Measurements from ENCODE around the gene TCERG1L. TPM values are rescaled to one million over a fixed set of nuclear protein-coding genes. Genes with fewer than 3 reads are reported as not detected.

TCERG1L gene
- total and polyA plus RNA-seq, 9 of the 15 experiments (the other 6 are each of a cell fraction or from before 2014, with no cell fraction given), result not detected

GRCh38 chr10:131350245-131350644, 38.7 kb upstream of the TCERG1L start:
- CTCF ChIA-PET (ENCODE audit: low intra/inter-chr PET ratio), result no interaction called here

More at GRCh38 chr10:131350245-131350644, 38.7 kb upstream of the TCERG1L start:
- H3K36me3 ChIP-seq (ENCODE audit: control insufficient read depth, insufficient read depth, low read length), result no peaks in the 10 kb centered on the region
- no peak overlapping the region for H3K4me3 ChIP-seq
- BruUV-seq (replicated peaks), result no TSS peak
- FAIRE-seq (no peak), ATAC-seq (no peak), DNase-seq (ENCODE audit: extremely low read depth in 1 of 4, low spot score in 3 of 4) (no peak)
- H3K79me2 ChIP-seq (ENCODE audit: control insufficient read depth, insufficient read depth, low read length), result no peaks in the 10 kb centered on the region
- H3K27ac ChIP-seq (ENCODE audit: extremely low read depth, low read depth, low read length), result no peak overlapping the region
- intact Hi-C loops (cut with micrococcal nuclease), result no loop called here
- H3K4me2 ChIP-seq (ENCODE audit: insufficient read depth, low read length), result no peak overlapping the region
- TF ChIP-seq ZNF146 (CRISPR knock-in tag; IDR thresholded peaks at IDR 0.05; ENCODE audit: unreplicated experiment), result no peak
- TF ChIP-seq SMAD2 (IDR thresholded peaks at IDR 0.05; ENCODE audit: low read depth, low read length), result no peak
- TF ChIP-seq KLF13 (tag; IDR thresholded peaks at IDR 0.05; ENCODE audit: borderline replicate concordance, low read depth), result no peak
- TF ChIP-seq ZNF592 (IDR thresholded peaks at IDR 0.05), result no peak
- no peak for TF ChIP-seq MAFK (IDR thresholded peaks at IDR 0.05; ENCODE audit: low read length)
- TF ChIP-seq NCOA2 (IDR thresholded peaks at IDR 0.05; ENCODE audit: partially characterized antibody in 2 of 2), result no peak
- no peak for TF ChIP-seq ELK3 (CRISPR knock-in tag; IDR thresholded peaks at IDR 0.05)
- no peak for TF ChIP-seq HDAC2 (IDR thresholded peaks at IDR 0.05)
- TF ChIP-seq NR2C1 (IDR thresholded peaks at IDR 0.05), result no peak
- no peak for TF ChIP-seq NR2C1 (tag; IDR thresholded peaks at IDR 0.05)
- TF ChIP-seq RCOR1 (IDR thresholded peaks at IDR 0.05; ENCODE audit: borderline replicate concordance in 1 of 2, low read depth in 2 of 2, low read length in 2 of 2), result no peak
- TF ChIP-seq ZNF644 (tag; IDR thresholded peaks at IDR 0.05; ENCODE audit: low read depth), result no peak
- no peak for TF ChIP-seq ZNF347 (CRISPR knock-in tag; IDR thresholded peaks at IDR 0.05; ENCODE audit: low read depth)
- no peak for TF ChIP-seq ZC3H4 (CRISPR knock-in tag; IDR thresholded peaks at IDR 0.05; ENCODE audit: borderline replicate concordance)
- no peak for TF ChIP-seq GABPA (tag; conservative IDR thresholded peaks at IDR 0.05; ENCODE audit: low read depth)
- TF ChIP-seq SUPT5H (IDR thresholded peaks at IDR 0.05), result no peak
- no peak for TF ChIP-seq PML (IDR thresholded peaks at IDR 0.05; ENCODE audit: low read length)
- TF ChIP-seq MAFG (tag; conservative IDR thresholded peaks at IDR 0.05), result no peak
- TF ChIP-seq CBFB (CRISPR knock-in tag; IDR thresholded peaks at IDR 0.05), result no peak
- TF ChIP-seq SRSF9 (IDR thresholded peaks at IDR 0.05; ENCODE audit: borderline replicate concordance, low read depth, low read length), result no peak
- POLR2A ChIA-PET, result no interaction called here
- no peak overlapping the region for H2AFZ ChIP-seq (ENCODE audit: low read depth, low read length)
- no peaks in the 10 kb centered on the region for H3K9me1 ChIP-seq (ENCODE audit: control insufficient read depth, insufficient read depth, low read length)
- H3K9me3 ChIP-seq (replicated peaks; ENCODE audit: control insufficient read depth, insufficient read depth, low read depth, low read length), result no peaks in the 10 kb centered on the region
- H3K27me3 ChIP-seq (ENCODE audit: control insufficient read depth in 2 of 2, insufficient read depth in 2 of 2, low read length in 2 of 2), result no peaks in the 10 kb centered on the region
- H3K4me1 ChIP-seq (replicated peaks in 1 of 2; ENCODE audit: control insufficient read depth in 2 of 2, insufficient read depth in 2 of 2, low read length in 2 of 2), result no peaks in the 10 kb centered on the region
- H4K20me1 ChIP-seq (replicated peaks; ENCODE audit: control insufficient read depth, insufficient read depth, low read length), result no peaks in the 10 kb centered on the region
- WGBS (ENCODE audit: insufficient coverage, low coverage, missing lambda C conversion rate), result 0% methylated on average over 3 of the region's 5 CpGs
- H3K9ac ChIP-seq (ENCODE audit: insufficient read depth in 1 of 2, low read depth in 2 of 2, low read length in 2 of 2), result no peak overlapping the region
- in situ Hi-C loops (cut with MboI), result no loop called here
